Liver (tissue), 9 donors: ENCODE measurements around the gene PPP1R12C. TPM values are rescaled to one million over a fixed set of nuclear protein-coding genes. Genes with fewer than 3 reads are reported as not detected.

Experiments used
- DNase-seq: peaks from one replicate; pipeline ENCODE4 v3.0.0-alpha.2; 2017; ENCODE audit warnings: low spot score
- H3K27ac ChIP-seq, 2 donors: one replicate each; pipeline ENCODE4 v1.7.0; 2013; ENCODE audit warnings: inconsistent platforms in 2 of 2, low read length in 2 of 2, control low read depth in 1 of 2, low read depth in 1 of 2, mild to moderate bottlenecking in 1 of 2
- H3K27me3 ChIP-seq, 4 donors: one replicate each; pipeline versions ENCODE4 v1.6.1 to v1.7.0; 2013; ENCODE audit warnings: low read length in 3 of 4, inconsistent platforms in 1 of 4, mild to moderate bottlenecking in 1 of 4, moderate library complexity in 1 of 4; ENCODE audit not compliant: control insufficient read depth in 4 of 4, insufficient read depth in 4 of 4
- H3K36me3 ChIP-seq, 4 donors: one replicate each; pipeline versions ENCODE4 v1.6.1 to v1.7.0; 2013; ENCODE audit warnings: low read length in 3 of 4, mild to moderate bottlenecking in 3 of 4, low read depth in 1 of 4, moderate library complexity in 1 of 4; ENCODE audit not compliant: control insufficient read depth in 4 of 4, insufficient read depth in 3 of 4
- H3K4me1 ChIP-seq, 4 donors: one replicate each; pipeline versions ENCODE4 v1.6.1 to v1.7.0; 2013; ENCODE audit warnings: low read length in 3 of 4, mild to moderate bottlenecking in 3 of 4, moderate library complexity in 1 of 4; ENCODE audit not compliant: control insufficient read depth in 4 of 4, insufficient read depth in 4 of 4
- H3K4me3 ChIP-seq, 3 donors: one replicate each; pipeline versions ENCODE4 v1.6.1 to v1.7.0; 2013; ENCODE audit warnings: low read length in 3 of 3, control low read depth in 1 of 3, low read depth in 1 of 3, mild to moderate bottlenecking in 1 of 3
- H3K9ac ChIP-seq, 2 donors: one replicate each; pipeline ENCODE4 v1.7.0; 2013; ENCODE audit warnings: low read length in 2 of 2, mild to moderate bottlenecking in 2 of 2, moderate library complexity in 2 of 2, control low read depth in 1 of 2, low read depth in 1 of 2
- H3K9me3 ChIP-seq, 4 donors: one replicate each; pipeline versions ENCODE4 v1.6.1 to v1.7.0; 2013; ENCODE audit warnings: low read length in 3 of 4; ENCODE audit not compliant: control insufficient read depth in 4 of 4
- ATF3 ChIP-seq: IDR thresholded peaks from 2 replicates; pipeline ENCODE4 v1.6.1; 2016; ENCODE audit warnings: antibody characterized with exemption
- CTCF ChIP-seq: fragments of 150-350 bp; IDR thresholded peaks from 2 replicates; pipeline ENCODE4 v1.5.1; 2017; ENCODE audit warnings: improper control_type of control experiment, low read depth, low read length; ENCODE audit not compliant: missing input control
- EGR1 ChIP-seq, 2 donors: IDR thresholded peaks; 2 replicates each; pipeline ENCODE4 v1.6.1; 2016 to 2018; ENCODE audit warnings: antibody characterized with exemption in 2 of 2, low read depth in 2 of 2
- FOXA1 ChIP-seq: IDR thresholded peaks from 2 replicates; pipeline ENCODE4 v1.6.1; 2016; ENCODE audit warnings: antibody characterized with exemption
- FOXA2 ChIP-seq: IDR thresholded peaks from 2 replicates; pipeline ENCODE4 v1.6.1; 2016; ENCODE audit warnings: antibody characterized with exemption
- GABPA ChIP-seq, 2 donors: IDR thresholded peaks in 1 of 2; conservative IDR thresholded peaks in 1 of 2; 2 replicates each; pipeline ENCODE4 v1.6.1; 2016; ENCODE audit warnings: antibody characterized with exemption in 2 of 2, mild to moderate bottlenecking in 1 of 2, moderate library complexity in 1 of 2
- HNF4A ChIP-seq, 2 donors: conservative IDR thresholded peaks; 2 replicates each; pipeline ENCODE4 v1.6.1; 2016; ENCODE audit warnings: antibody characterized with exemption in 2 of 2, mild to moderate bottlenecking in 2 of 2
- HNF4G ChIP-seq: IDR thresholded peaks from 2 replicates; pipeline ENCODE4 v1.6.1; 2016; ENCODE audit warnings: antibody characterized with exemption
- JUND ChIP-seq, 2 donors: IDR thresholded peaks; 2 replicates each; pipeline ENCODE4 v1.6.1; 2016; ENCODE audit warnings: antibody characterized with exemption in 2 of 2
- MAX ChIP-seq: IDR thresholded peaks from 2 replicates; pipeline ENCODE4 v1.6.1; 2016; ENCODE audit warnings: antibody characterized with exemption
- NR2F2 ChIP-seq: IDR thresholded peaks from 2 replicates; pipeline ENCODE4 v1.6.1; 2016; ENCODE audit warnings: antibody characterized with exemption
- RAD21 ChIP-seq, 2 donors: IDR thresholded peaks; 2 replicates each; pipeline ENCODE4 v1.6.1; 2016; ENCODE audit warnings: antibody characterized with exemption in 2 of 2, mild to moderate bottlenecking in 2 of 2
- REST ChIP-seq: IDR thresholded peaks from 2 replicates; pipeline ENCODE4 v1.6.1; 2016; ENCODE audit warnings: antibody characterized with exemption, mild to moderate bottlenecking
- RXRA ChIP-seq, 2 donors: IDR thresholded peaks; 2 replicates each; pipeline ENCODE4 v1.6.1; 2017 to 2018; ENCODE audit warnings: antibody characterized with exemption in 2 of 2, mild to moderate bottlenecking in 1 of 2
- SP1 ChIP-seq: IDR thresholded peaks from 2 replicates; pipeline ENCODE4 v1.6.1; 2018; ENCODE audit warnings: antibody characterized with exemption, mild to moderate bottlenecking
- TAF1 ChIP-seq: conservative IDR thresholded peaks from 2 replicates; pipeline ENCODE4 v1.6.1; 2016; ENCODE audit warnings: antibody characterized with exemption, mild to moderate bottlenecking
- YY1 ChIP-seq: IDR thresholded peaks from 2 replicates; pipeline ENCODE4 v1.6.1; 2016; ENCODE audit warnings: antibody characterized with exemption, mild to moderate bottlenecking
- ZBTB33 ChIP-seq: IDR thresholded peaks from 2 replicates; pipeline ENCODE4 v1.6.1; 2016; ENCODE audit warnings: antibody characterized with exemption
- WGBS: extraction: QIAGEN DNeasy Blood & Tissue Kit; methylation state at CpG from one replicate; pipeline ENCODE4 v1.1.7; 2013; 5-methylcytosine and 5-hydroxymethylcytosine counted together
- polyA plus RNA-seq, 2 donors: library from polyadenylated mRNA; stranded (reverse) in 1 of 2; unstranded in 1 of 2; fragments of 200-250 nt in 1 of 2; fragments of >200 nt in 1 of 2; fragmentation: Nextera tagmentation in 1 of 2; extraction: Ambion mirVana in 1 of 2; gene quantifications; one replicate each; pipeline versions ENCODE4 v1.2.1 to v1.2.3, GENCODE V29; 2013 to 2015
- total RNA-seq, 2 donors: library from RNA; depleted of rRNA; stranded (reverse); fragments of >200 nt; gene quantifications; one replicate each; pipeline ENCODE4 v1.2.3, GENCODE V29; 2014
- donor health status: healthy.
- donor health status: healthy.
- donor health status: healthy.
- donor health status: healthy.
- donor health status: healthy.

The PPP1R12C gene
- total and polyA plus RNA-seq, 4 donors, result 7.4 to 35.8 (median 24.9) TPM

GRCh38 chr19:55101261-55101660 lies 16.2 kb downstream of the PPP1R12C start (continued):
- TF ChIP-seq ZBTB33, result no peak
- TF ChIP-seq HNF4A (conservative IDR thresholded peaks at IDR 0.05), result no peak
- TF ChIP-seq RXRA (IDR thresholded peaks at IDR 0.05), result no peak
- TF ChIP-seq FOXA2, result no peak
- TF ChIP-seq TAF1, result no peak
- TF ChIP-seq MAX, result no peak
- TF ChIP-seq NR2F2, result no peak
- TF ChIP-seq JUND (IDR thresholded peaks at IDR 0.05), result no peak
- TF ChIP-seq RAD21 (IDR thresholded peaks at IDR 0.05), result no peak
- TF ChIP-seq SP1, result no peak
- no peak for TF ChIP-seq YY1
- TF ChIP-seq FOXA1, result no peak

GRCh38 chr19:55099557-55100506 lies 17.6 kb downstream of the PPP1R12C start:
- no peak for DNase-seq
- Histone ChIP-seq H3K4me1 (no peaks in the 10 kb centered on the region), H3K27ac (no peak overlapping the region), H3K27me3 (no peaks in the 10 kb centered on the region), H3K9ac (no peak overlapping the region), H3K4me3 (no peak overlapping the region), H3K36me3 (peaks cover 7 to 41% (median 8%) of the 10 kb centered on the region in 4 donors), H3K9me3 (no peaks in the 10 kb centered on the region)
- WGBS, result 91% methylated on average over 27 of the region's 27 CpGs
- TF ChIP-seq FOXA1 (no peak), RXRA (IDR thresholded peaks at IDR 0.05) (no peak), YY1 (no peak), ATF3 (no peak), REST (no peak), TAF1 (no peak), JUND (IDR thresholded peaks at IDR 0.05) (no peak), NR2F2 (no peak), SP1 (no peak), RAD21 (IDR thresholded peaks at IDR 0.05) (no peak), EGR1 (IDR thresholded peaks at IDR 0.05; ENCODE audit: low read depth in 2 of 2) (no peak), MAX (no peak), GABPA (IDR thresholded peaks at IDR 0.05 in 1 of 2, conservative IDR thresholded peaks at IDR 0.05 in 1 of 2) (no peak), ZBTB33 (no peak), FOXA2 (no peak), HNF4G (no peak), HNF4A (conservative IDR thresholded peaks at IDR 0.05) (no peak), CTCF (no peak)
